Spinal cord (tissue), 10 donors: ENCODE results near the gene MYRF. TPM values are rescaled to one million over a fixed set of nuclear protein-coding genes. Genes with fewer than 3 reads are reported as not detected.

Experiments
- DNase-seq, 6 donors: peaks; one replicate each; pipeline versions ENCODE4 v3.0.0 to v3.0.0-alpha.2; 2013 to 2015; ENCODE audit warnings: low spot score in 6 of 6, low read depth in 4 of 6
- H3K27ac ChIP-seq: one replicate; pipeline ENCODE4 v1.5.1; 2013; ENCODE audit warnings: low read depth, low read length, control low read depth
- H3K27me3 ChIP-seq: one replicate; pipeline ENCODE4 v1.6.1; 2013; ENCODE audit warnings: low read length; ENCODE audit not compliant: control insufficient read depth, insufficient read depth
- H3K36me3 ChIP-seq: one replicate; pipeline ENCODE4 v1.6.1; 2013; ENCODE audit warnings: low read length; ENCODE audit not compliant: control insufficient read depth, insufficient read depth
- H3K4me1 ChIP-seq: one replicate; pipeline ENCODE4 v1.6.1; 2013; ENCODE audit warnings: low read length; ENCODE audit not compliant: control insufficient read depth, insufficient read depth
- H3K4me3 ChIP-seq: one replicate; pipeline ENCODE4 v1.5.1; 2013; ENCODE audit warnings: low read depth, low read length, control low read depth
- H3K9me3 ChIP-seq: one replicate; pipeline ENCODE4 v1.6.1; 2013; ENCODE audit warnings: low read length; ENCODE audit not compliant: control insufficient read depth, insufficient read depth
- WGBS: methylation state at CpG from one replicate; pipeline ENCODE4 v1.1.5; 2013; ENCODE audit warnings: missing lambda C conversion rate; ENCODE audit not compliant: insufficient coverage; 5-methylcytosine and 5-hydroxymethylcytosine counted together
- polyA plus RNA-seq, 2 donors: library from polyadenylated mRNA; unstranded; fragments of 120-200 nt; gene quantifications; one replicate each; pipeline ENCODE4 v1.2.1, GENCODE V29; 2013; ENCODE audit not compliant: insufficient read length in 2 of 2
- total RNA-seq, 2 donors: library from RNA; depleted of rRNA in 1 of 2; stranded (reverse); fragments of 120-200 nt in 1 of 2; fragments of >200 nt in 1 of 2; gene quantifications; one replicate each; pipeline versions ENCODE4 v1.2.3 to v1.2.4, GENCODE V29; 2013 to 2014
- donor health status: healthy.

The MYRF gene
- total and polyA plus RNA-seq, 4 donors: 13.6 to 135 (median 64.8) TPM

GRCh38 chr11:61728066-61728939, 24.1 kb upstream of the MYRF start:
- Histone ChIP-seq H3K27ac (no peak overlapping the region), H3K27me3 (no peaks in the 10 kb centered on the region), H3K36me3 (peaks cover 98% of the 10 kb centered on the region), H3K9me3 (no peaks in the 10 kb centered on the region), H3K4me3 (no peak overlapping the region), H3K4me1 (peaks cover 38% of the 10 kb centered on the region)
- 89% methylated on average over 28 of the region's 33 CpGs for WGBS
- no peak for DNase-seq

GRCh38 chr11:61728940-61729219, 23.6 kb upstream of the MYRF start:
- H3K36me3 ChIP-seq: peaks cover 96% of the 10 kb centered on the region
- DNase-seq: no peak
- no peaks in the 10 kb centered on the region for H3K27me3 ChIP-seq
- H3K4me3 ChIP-seq: no peak overlapping the region
- no peak overlapping the region for H3K27ac ChIP-seq
- 89% methylated on average over 8 of the region's 8 CpGs for WGBS
- H3K4me1 ChIP-seq: peaks cover 44% of the 10 kb centered on the region
- no peaks in the 10 kb centered on the region for H3K9me3 ChIP-seq

GRCh38 chr11:61730240-61730994, 22.0 kb upstream of the MYRF start:
- no peaks in the 10 kb centered on the region for H3K27me3 ChIP-seq
- H3K4me1 ChIP-seq: peaks cover 45% of the 10 kb centered on the region
- no peak overlapping the region for H3K27ac ChIP-seq
- DNase-seq: no peak
- WGBS: 84% methylated on average over 12 of the region's 13 CpGs
- H3K9me3 ChIP-seq: no peaks in the 10 kb centered on the region
- H3K4me3 ChIP-seq: no peak overlapping the region
- H3K36me3 ChIP-seq: peaks cover 96% of the 10 kb centered on the region

- Histone ChIP-seq H3K4me3 (no peak overlapping the region), H3K36me3 (peaks cover 96% of the 10 kb centered on the region), H3K9me3 (no peaks in the 10 kb centered on the region), H3K27ac (no peak overlapping the region), H3K27me3 (no peaks in the 10 kb centered on the region), H3K4me1 (peaks cover 43% of the 10 kb centered on the region)
- no peak for DNase-seq
- WGBS: 93% methylated on average over 14 of the region's 19 CpGs
Measured at GRCh38 chr11:61731211-61731951, 21.1 kb upstream of the MYRF start.

GRCh38 chr11:61731952-61732675, 20.3 kb upstream of the MYRF start:
- Histone ChIP-seq H3K36me3 (peaks cover 96% of the 10 kb centered on the region), H3K27ac (no peak overlapping the region), H3K4me3 (no peak overlapping the region), H3K27me3 (no peaks in the 10 kb centered on the region), H3K4me1 (peaks cover 36% of the 10 kb centered on the region), H3K9me3 (no peaks in the 10 kb centered on the region)
- WGBS: 61% methylated on average over 8 of the region's 8 CpGs
- DNase-seq: no peak

- Histone ChIP-seq H3K4me1 (peaks cover 31% of the 10 kb centered on the region), H3K36me3 (peaks cover 96% of the 10 kb centered on the region), H3K27ac (peak overlapping the region; percentile 26), H3K9me3 (no peaks in the 10 kb centered on the region), H3K27me3 (no peaks in the 10 kb centered on the region), H3K4me3 (no peak overlapping the region)
- 76% methylated on average over 6 of the region's 6 CpGs for WGBS
- DNase-seq: no peak
Measured at GRCh38 chr11:61732705-61733104, 19.7 kb upstream of the MYRF start.

- Histone ChIP-seq H3K4me3 (no peak overlapping the region), H3K4me1 (peaks cover 25% of the 10 kb centered on the region), H3K9me3 (no peaks in the 10 kb centered on the region), H3K27me3 (no peaks in the 10 kb centered on the region), H3K36me3 (peaks cover 96% of the 10 kb centered on the region), H3K27ac (peak overlapping the region; percentile 26)
- WGBS: 30% methylated on average over 11 of the region's 13 CpGs
- peak; percentile 50 to 96 (median 72) for DNase-seq
Measured at GRCh38 chr11:61733120-61733978, 19.1 kb upstream of the MYRF start.

- Histone ChIP-seq H3K9me3 (no peaks in the 10 kb centered on the region), H3K36me3 (peaks cover 96% of the 10 kb centered on the region), H3K4me1 (peaks cover 25% of the 10 kb centered on the region), H3K27me3 (no peaks in the 10 kb centered on the region), H3K27ac (no peak overlapping the region), H3K4me3 (no peak overlapping the region)
- DNase-seq: no peak
- WGBS: 97% methylated on average over 14 of the region's 14 CpGs
Measured at GRCh38 chr11:61734767-61735166, 17.7 kb upstream of the MYRF start.
